Prostate gland (tissue), 2 donors: ENCODE measurements around the gene CHKA. TPM values are rescaled to one million over a fixed set of nuclear protein-coding genes. Genes with fewer than 3 reads are reported as not detected.
A peak's percentile ranks its signal among the peaks of the same experiment; 100 is the strongest.

ENCODE experiments used
- DNase-seq: peaks from one replicate; pipeline ENCODE4 v3.0.0-alpha.2; 2019; ENCODE audit warnings: low spot score
- H3K27ac ChIP-seq, 2 donors: fragments of 200-600 bp; sonication (generic); 2 replicates each; pipeline ENCODE4 v1.5.1; 2017 to 2019
- H3K27me3 ChIP-seq: fragments of 200-600 bp; sonication (generic); replicated peaks from 2 replicates; pipeline ENCODE4 v1.5.1; 2019; ENCODE audit not compliant: insufficient read depth
- H3K36me3 ChIP-seq, 2 donors: fragments of 200-600 bp; sonication (generic); 1 replicate in 1 of 2; 2 replicates in 1 of 2; pipeline versions ENCODE4 v1.5.1 to v1.8.1; 2017 to 2019
- H3K4me1 ChIP-seq: fragments of 200-600 bp; sonication (generic); replicated peaks from 2 replicates; pipeline ENCODE4 v1.5.1; 2019
- H3K4me3 ChIP-seq, 2 donors: fragments of 200-600 bp; sonication (generic); 2 replicates each; pipeline ENCODE4 v1.5.1; 2017 to 2019
- H3K9me3 ChIP-seq: fragments of 200-600 bp; sonication (generic); 2 replicates; pipeline ENCODE4 v1.5.1; 2017
- CTCF ChIP-seq, 4 experiments: fragments of 200-600 bp in 2 of 4; fragments of 450-650 bp in 2 of 4; sonication (generic) in 2 of 4; IDR thresholded peaks; 1 replicate in 3 of 4; 2 replicates in 1 of 4; pipeline ENCODE4 v1.5.1; 2016 to 2019; ENCODE audit warnings: antibody characterized with exemption in 4 of 4, mild to moderate bottlenecking in 2 of 4, moderate library complexity in 2 of 4
- POLR2A ChIP-seq: fragments of 450-650 bp; IDR thresholded peaks from one replicate; pipeline ENCODE4 v1.6.1; 2016; ENCODE audit warnings: antibody characterized with exemption, mild to moderate bottlenecking
- POLR2AphosphoS5 ChIP-seq: sonication (generic); formaldehyde crosslinking; IDR thresholded peaks from one replicate; pipeline ENCODE4 v1.6.1; 2017; ENCODE audit warnings: antibody characterized with exemption
- WGBS: methylation state at CpG from one replicate; pipeline ENCODE4 v1.1.5; 2018; 5-methylcytosine and 5-hydroxymethylcytosine counted together
- intact Hi-C: fragments of 100-400 bp; cut with DNase I; formaldehyde crosslinking; loops from one replicate; pipeline ENCODE4 v1.14.2; 2022
- total RNA-seq, 2 donors: library from RNA; depleted of rRNA; stranded (reverse); fragments of >200 nt; gene quantifications; one replicate each; pipeline ENCODE4 v1.1.0, GENCODE V29; 2016

The CHKA gene
- total RNA-seq, 2 donors from 2014 or later = 88.6 to 93.4 TPM

- TF ChIP-seq CTCF (IDR thresholded peaks at IDR 0.05) = no peak
- no peak for TF ChIP-seq POLR2AphosphoS5
- TF ChIP-seq POLR2A = no peak
- WGBS = 81% methylated on average over 27 of the region's 27 CpGs
- H3K9me3 ChIP-seq = no peaks in the 10 kb centered on the region
- no peak for DNase-seq
- no peaks in the 10 kb centered on the region for H3K27me3 ChIP-seq
- H3K36me3 ChIP-seq = peaks cover 0 to 14% of the 10 kb centered on the region in 2 donors
- H3K27ac ChIP-seq = peak overlapping the region; percentile 43 to 88
- H3K4me1 ChIP-seq = peaks cover 22% of the 10 kb centered on the region
- no peak overlapping the region for H3K4me3 ChIP-seq
- intact Hi-C loops = no loop called here
Measured at GRCh38 chr11:68036141-68036716, 85.0 kb downstream of the CHKA start.

GRCh38 chr11:68035266-68035876, 85.8 kb downstream of the CHKA start:
- peaks cover 20% of the 10 kb centered on the region for H3K4me1 ChIP-seq
- no peak overlapping the region for H3K4me3 ChIP-seq
- no peaks in the 10 kb centered on the region for H3K9me3 ChIP-seq
- H3K27me3 ChIP-seq = no peaks in the 10 kb centered on the region
- WGBS = 77% methylated on average over 13 of the region's 13 CpGs
- TF ChIP-seq POLR2AphosphoS5 (no peak), CTCF (IDR thresholded peaks at IDR 0.05) (no peak), POLR2A (no peak)
- intact Hi-C loops = no loop called here
- H3K36me3 ChIP-seq = peaks cover 0 to 14% of the 10 kb centered on the region in 2 donors
- DNase-seq = no peak
- no peak overlapping the region for H3K27ac ChIP-seq

GRCh38 chr11:68033708-68034045, 87.5 kb downstream of the CHKA start:
- intact Hi-C loops = no loop called here
- WGBS = 78% methylated on average over 12 of the region's 12 CpGs
- H3K36me3 ChIP-seq = peaks cover 0 to 14% of the 10 kb centered on the region in 2 donors
- H3K4me1 ChIP-seq = peaks cover 25% of the 10 kb centered on the region
- no peaks in the 10 kb centered on the region for H3K9me3 ChIP-seq
- no peak for DNase-seq
- H3K27ac ChIP-seq = no peak overlapping the region
- no peak for TF ChIP-seq POLR2AphosphoS5
- no peak for TF ChIP-seq CTCF (IDR thresholded peaks at IDR 0.05)
- no peak for TF ChIP-seq POLR2A
- H3K27me3 ChIP-seq = no peaks in the 10 kb centered on the region
- H3K4me3 ChIP-seq = no peak overlapping the region

GRCh38 chr11:68032997-68033707, 88.0 kb downstream of the CHKA start:
- DNase-seq = no peak
- Histone ChIP-seq H3K4me3 (no peak overlapping the region), H3K9me3 (no peaks in the 10 kb centered on the region), H3K27ac (no peak overlapping the region), H3K36me3 (peaks cover 0 to 14% of the 10 kb centered on the region in 2 donors), H3K4me1 (peaks cover 20% of the 10 kb centered on the region), H3K27me3 (no peaks in the 10 kb centered on the region)
- 87% methylated on average over 29 of the region's 29 CpGs for WGBS
- TF ChIP-seq CTCF (IDR thresholded peaks at IDR 0.05) = no peak
- intact Hi-C loops = no loop called here
